Naive thymus-derived CD4-positive, alpha-beta T cell (primary cell): Measurements from ENCODE around the gene RAP1A. TPM values are rescaled to one million over a fixed set of nuclear protein-coding genes. Genes with fewer than 3 reads are reported as not detected.

ENCODE experiments used
- ATAC-seq: fragments of 150-1000 bp; cut with Tn5 transposase; 2 replicates; pipeline ENCODE4 v1.10.0; 2021; ENCODE audit warnings: mild to moderate bottlenecking, moderate library complexity
- CTCF ChIA-PET: fragments of 350-600 bp; sonication (Branson Sonifier 250); formaldehyde crosslinking; loops from one replicate; lab custom pipeline; 2021; ENCODE audit warnings: antibody characterized with exemption; lab: Charles Lee
- POLR2A ChIA-PET: fragments of 350-600 bp; sonication (Branson Sonifier 250); formaldehyde crosslinking; loops from one replicate; lab custom pipeline; 2021; ENCODE audit warnings: antibody characterized with exemption, inconsistent platforms; lab: Charles Lee
- DNase-seq, 9 donors: peaks; one replicate each; pipeline versions ENCODE4 v3.0.0 to v3.0.0-alpha.2; 2020 to 2022; ENCODE audit warnings: mixed read lengths in 1 of 9
- H3K27ac ChIP-seq: one replicate; pipeline ENCODE4 v1.7.0; 2013; ENCODE audit warnings: mild to moderate bottlenecking, low read depth, low read length, moderate library complexity
- H3K27me3 ChIP-seq, 2 donors: one replicate each; pipeline ENCODE4 v1.7.0; 2013; ENCODE audit warnings: low read length in 2 of 2, mild to moderate bottlenecking in 2 of 2, moderate library complexity in 2 of 2; ENCODE audit not compliant: control insufficient read depth in 2 of 2, insufficient read depth in 2 of 2
- H3K36me3 ChIP-seq, 3 experiments: 1 replicate in 2 of 3; 2 replicates in 1 of 3; pipeline ENCODE4 v1.7.0; 2013; ENCODE audit warnings: low read length in 3 of 3, mild to moderate bottlenecking in 3 of 3, moderate library complexity in 1 of 3; ENCODE audit not compliant: insufficient read depth in 3 of 3, control insufficient read depth in 2 of 3
- H3K4me1 ChIP-seq, 2 donors: one replicate each; pipeline ENCODE4 v1.7.0; 2013; ENCODE audit warnings: low read length in 2 of 2, mild to moderate bottlenecking in 2 of 2, moderate library complexity in 1 of 2; ENCODE audit not compliant: control insufficient read depth in 2 of 2, insufficient read depth in 2 of 2
- H3K4me3 ChIP-seq: 2 replicates; pipeline ENCODE4 v1.7.0; 2013; ENCODE audit warnings: mild to moderate bottlenecking, low read length
- H3K9me3 ChIP-seq, 3 experiments: 1 replicate in 2 of 3; 2 replicates in 1 of 3; pipeline ENCODE4 v1.7.0; 2013; ENCODE audit warnings: low read length in 3 of 3; ENCODE audit not compliant: control insufficient read depth in 2 of 3
- H3K27ac Mint-ChIP-seq, 9 donors: one replicate each; pipeline ENCODE4 v1.8.0; 2020 to 2022; ENCODE audit warnings: mixed read lengths in 9 of 9, mild to moderate bottlenecking in 8 of 9, moderate library complexity in 5 of 9, inconsistent platforms in 2 of 9
- H3K27me3 Mint-ChIP-seq, 5 donors: one replicate each; pipeline ENCODE4 v1.8.0; 2021 to 2022; ENCODE audit warnings: mixed read lengths in 5 of 5, mild to moderate bottlenecking in 1 of 5
- H3K36me3 Mint-ChIP-seq, 5 donors: one replicate each; pipeline ENCODE4 v1.8.0; 2020 to 2022; ENCODE audit warnings: mixed read lengths in 5 of 5, mild to moderate bottlenecking in 3 of 5, inconsistent platforms in 1 of 5
- H3K4me1 Mint-ChIP-seq, 7 donors: one replicate each; pipeline ENCODE4 v1.8.0; 2020 to 2022; ENCODE audit warnings: mixed read lengths in 7 of 7, mild to moderate bottlenecking in 3 of 7, inconsistent platforms in 1 of 7
- H3K4me3 Mint-ChIP-seq, 10 donors: one replicate each; pipeline ENCODE4 v1.8.0; 2020 to 2022; ENCODE audit warnings: mild to moderate bottlenecking in 10 of 10, mixed read lengths in 10 of 10, moderate library complexity in 6 of 10, inconsistent platforms in 2 of 10
- H3K9me3 Mint-ChIP-seq, 11 donors: one replicate each; pipeline ENCODE4 v1.8.0; 2020 to 2022; ENCODE audit warnings: mixed read lengths in 11 of 11, mild to moderate bottlenecking in 4 of 11, inconsistent platforms in 1 of 11, moderate library complexity in 1 of 11
- intact Hi-C, 2 donors: fragments of 100-400 bp; cut with micrococcal nuclease; formaldehyde crosslinking; loops; one replicate each; pipeline ENCODE4 v1.15.1; 2023
- polyA plus RNA-seq, 2 donors: library from polyadenylated mRNA; unstranded; fragments of 300-500 nt; fragmentation: Illumina TruSeq; gene quantifications; one replicate each; pipeline ENCODE4 v1.2.3, GENCODE V29; 2021
- total RNA-seq, 6 experiments: library from RNA in 5 of 6; stranded (reverse) in 5 of 6; gene quantifications; 1 replicate in 5 of 6; 2 replicates in 1 of 6; pipeline ENCODE4 v1.2.3 and lab custom pipeline; 2021 to 2026

Gene RAP1A
- total and polyA plus RNA-seq, 7 experiments from 2014 or later: 37.6 to 183 (median 100) TPM

DNA sequence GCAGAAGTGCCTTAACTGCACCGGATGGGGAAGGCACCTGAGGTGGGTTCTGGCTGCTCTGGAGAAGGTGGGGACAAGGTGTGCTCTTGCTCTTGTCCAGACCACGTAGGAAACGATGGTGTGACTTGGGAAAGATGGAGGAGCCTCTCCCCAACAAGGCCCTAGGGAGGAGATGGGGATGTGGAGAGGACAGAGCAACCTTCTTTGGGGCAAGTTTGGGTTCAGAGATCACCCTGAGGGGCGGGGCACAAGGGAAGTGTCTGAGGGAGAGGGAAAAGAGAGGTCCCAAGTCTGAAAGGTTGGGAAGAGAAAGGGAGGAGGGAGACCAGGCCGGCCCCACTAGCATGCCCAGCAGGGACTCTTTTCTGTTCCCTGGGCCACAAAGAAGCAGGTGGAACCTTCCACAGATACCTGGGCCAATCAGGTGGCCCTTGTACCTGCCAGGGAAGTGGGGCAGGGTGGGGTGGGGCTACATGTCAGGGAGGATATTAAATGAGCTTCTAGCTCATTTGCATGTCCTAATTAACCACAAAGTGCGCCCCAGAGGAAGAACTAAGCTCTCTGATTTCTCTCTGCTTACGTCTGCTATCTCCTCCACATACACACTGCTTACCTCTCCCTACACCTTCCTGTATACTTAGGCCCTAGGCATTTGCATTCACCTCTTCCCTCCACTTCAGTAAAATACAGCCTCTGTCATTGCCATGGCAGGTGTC, 103.7 kb downstream of the RAP1A start:
- H3K36me3 ChIP-seq: no peaks in the 10 kb centered on the region
- Mint-ChIP-seq H3K27ac (peak overlapping the region in 8 of 9 donors; percentile 21 to 67 (median 48)), H3K9me3 (no peaks in the 10 kb centered on the region), H3K27me3 (no peaks in the 10 kb centered on the region), H3K36me3 (no peaks in the 10 kb centered on the region), H3K4me3 (no peak overlapping the region), H3K4me1 (peaks cover 9 to 31% (median 19%) of the 10 kb centered on the region in 7 donors)
- no peak overlapping the region for H3K4me3 ChIP-seq
- POLR2A ChIA-PET: no interaction called here
- CTCF ChIA-PET: interaction anchor here (0.6 to 1.5 kb wide), 2 partner anchors 8 to 26 kb away, joined by 3 to 4 read pairs; no protein-coding TSS in a partner anchor
- DNase-seq (peak in 7 of 9 donors; percentile 14 to 52 (median 28)), ATAC-seq (peak; percentile 81)
- H3K9me3 ChIP-seq: no peaks in the 10 kb centered on the region
- H3K4me1 ChIP-seq: peaks cover 0 to 8% of the 10 kb centered on the region in 2 donors
- H3K27me3 ChIP-seq: no peaks in the 10 kb centered on the region
- peak overlapping the region; percentile 1 for H3K27ac ChIP-seq
- intact Hi-C loops: no loop called here

DNA sequence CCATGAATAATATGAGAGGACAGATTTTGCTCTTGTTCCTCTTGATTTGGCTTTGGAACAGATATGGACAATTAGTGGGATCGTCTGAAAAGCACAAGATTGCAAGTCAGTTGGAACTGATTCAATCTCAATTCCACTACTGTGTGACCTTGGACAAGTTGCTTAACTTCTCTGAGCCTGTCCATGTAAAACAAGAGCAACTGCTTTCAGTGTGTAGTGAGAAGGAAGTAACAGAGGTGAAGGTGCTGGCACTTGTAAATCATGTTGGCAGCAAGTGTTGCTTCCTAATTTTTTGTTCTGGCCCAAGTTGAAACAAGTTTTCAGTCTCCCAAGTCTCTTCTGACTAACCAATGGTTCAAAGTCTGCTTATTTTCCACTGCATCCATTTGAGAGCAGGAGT, 104.3 kb downstream of the RAP1A start:
- peak overlapping the region in 7 of 9 donors; percentile 13 to 63 (median 28) for H3K27ac Mint-ChIP-seq

DNA sequence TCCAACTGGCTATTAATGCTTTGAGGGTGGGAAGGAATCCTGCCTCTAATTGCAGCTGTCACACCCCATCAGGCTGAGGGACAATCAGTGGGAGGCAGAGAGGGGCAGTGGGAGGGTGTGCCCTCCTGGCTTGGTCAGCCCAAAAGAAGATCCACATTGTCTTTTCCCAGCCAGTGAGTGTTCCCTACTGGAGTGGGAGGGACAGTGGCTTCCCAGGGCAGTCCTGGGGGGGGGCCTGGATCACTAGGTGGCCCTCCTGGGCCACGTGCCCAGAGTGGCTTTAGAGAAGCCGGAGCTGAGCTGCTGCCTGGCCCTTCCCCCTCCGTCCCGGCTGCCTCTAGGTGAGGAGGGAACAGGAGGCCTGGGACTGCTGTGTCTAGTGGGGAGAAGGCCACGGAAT, 105.6 kb downstream of the RAP1A start:
- no peaks in the 10 kb centered on the region for H3K36me3 ChIP-seq
- ATAC-seq: no peak
- H3K4me1 ChIP-seq: peaks cover 0 to 8% of the 10 kb centered on the region in 2 donors
- Mint-ChIP-seq H3K9me3 (no peaks in the 10 kb centered on the region), H3K4me1 (peaks cover 6 to 29% (median 19%) of the 10 kb centered on the region in 7 donors), H3K27ac (peak overlapping the region in 2 of 9 donors; percentile 17 to 46), H3K4me3 (no peak overlapping the region), H3K36me3 (no peaks in the 10 kb centered on the region), H3K27me3 (no peaks in the 10 kb centered on the region)
- no peaks in the 10 kb centered on the region for H3K9me3 ChIP-seq
- CTCF ChIA-PET: interaction anchor here (0.5 kb wide), 1 partner anchor 695 kb away, joined by 5 read pairs; no protein-coding TSS in a partner anchor
- no peaks in the 10 kb centered on the region for H3K27me3 ChIP-seq
- H3K4me3 ChIP-seq: no peak overlapping the region
- POLR2A ChIA-PET: interaction anchor here (0.6 kb wide), 1 partner anchor 17 kb away, joined by 4 read pairs; no protein-coding TSS in a partner anchor
- H3K27ac ChIP-seq: no peak overlapping the region
- intact Hi-C loops: no loop called here
- DNase-seq: peak in 1 of 9 donors; percentile 14

More for the DNA sequence above, 104.3 kb downstream of the RAP1A start:
- Histone ChIP-seq H3K4me3 (no peak overlapping the region), H3K27me3 (no peaks in the 10 kb centered on the region), H3K4me1 (peaks cover 0 to 8% of the 10 kb centered on the region in 2 donors), H3K36me3 (no peaks in the 10 kb centered on the region), H3K9me3 (no peaks in the 10 kb centered on the region), H3K27ac (peak overlapping the region; percentile 1)
- no peak for ATAC-seq
- intact Hi-C loops: no loop called here
- Mint-ChIP-seq H3K4me3 (no peak overlapping the region), H3K9me3 (no peaks in the 10 kb centered on the region), H3K36me3 (no peaks in the 10 kb centered on the region), H3K4me1 (peaks cover 9 to 31% (median 19%) of the 10 kb centered on the region in 7 donors), H3K27me3 (no peaks in the 10 kb centered on the region)
- no peak for DNase-seq
- POLR2A ChIA-PET: no interaction called here
- CTCF ChIA-PET: interaction anchor here (1.5 kb wide), 1 partner anchor 9 kb away, joined by 4 read pairs; no protein-coding TSS in a partner anchor

DNA sequence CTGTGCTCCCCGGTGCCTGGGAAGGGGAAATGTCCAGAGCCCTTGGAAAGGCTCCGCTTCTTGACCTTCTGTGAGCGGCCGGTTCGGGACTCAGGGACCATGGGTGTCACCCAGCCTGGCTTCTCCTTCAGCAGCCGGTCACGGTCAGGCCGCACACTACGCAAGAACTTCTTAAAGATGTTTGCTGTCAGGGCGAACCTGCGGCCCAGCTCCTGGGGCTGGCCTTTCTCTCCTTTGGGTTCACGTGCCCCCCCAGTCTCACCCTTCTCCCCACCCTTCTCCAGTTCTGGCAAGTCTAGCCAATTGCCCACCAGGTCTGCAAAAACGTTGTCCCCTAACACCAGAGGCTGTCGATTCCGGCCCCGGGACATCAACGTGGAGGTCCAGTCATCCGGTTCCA, 107.5 kb downstream of the RAP1A start:
- Histone ChIP-seq H3K36me3 (no peaks in the 10 kb centered on the region), H3K9me3 (no peaks in the 10 kb centered on the region), H3K27ac (no peak overlapping the region), H3K4me1 (peaks cover 0 to 8% of the 10 kb centered on the region in 2 donors), H3K4me3 (no peak overlapping the region), H3K27me3 (no peaks in the 10 kb centered on the region)
- ChIA-PET CTCF (no interaction called here), POLR2A (no interaction called here)
- peak in 1 of 9 donors; percentile 8 for DNase-seq
- no peaks in the 10 kb centered on the region for H3K9me3 Mint-ChIP-seq
- ATAC-seq: no peak
- peak overlapping the region in 1 of 9 donors; percentile 52 for H3K27ac Mint-ChIP-seq
- peaks cover 4 to 21% (median 17%) of the 10 kb centered on the region in 7 donors for H3K4me1 Mint-ChIP-seq
- peaks cover 0 to 4% (median 0%) of the 10 kb centered on the region in 5 donors for H3K27me3 Mint-ChIP-seq
- H3K36me3 Mint-ChIP-seq: no peaks in the 10 kb centered on the region
- no peak overlapping the region for H3K4me3 Mint-ChIP-seq
- intact Hi-C loops: no loop called here

DNA sequence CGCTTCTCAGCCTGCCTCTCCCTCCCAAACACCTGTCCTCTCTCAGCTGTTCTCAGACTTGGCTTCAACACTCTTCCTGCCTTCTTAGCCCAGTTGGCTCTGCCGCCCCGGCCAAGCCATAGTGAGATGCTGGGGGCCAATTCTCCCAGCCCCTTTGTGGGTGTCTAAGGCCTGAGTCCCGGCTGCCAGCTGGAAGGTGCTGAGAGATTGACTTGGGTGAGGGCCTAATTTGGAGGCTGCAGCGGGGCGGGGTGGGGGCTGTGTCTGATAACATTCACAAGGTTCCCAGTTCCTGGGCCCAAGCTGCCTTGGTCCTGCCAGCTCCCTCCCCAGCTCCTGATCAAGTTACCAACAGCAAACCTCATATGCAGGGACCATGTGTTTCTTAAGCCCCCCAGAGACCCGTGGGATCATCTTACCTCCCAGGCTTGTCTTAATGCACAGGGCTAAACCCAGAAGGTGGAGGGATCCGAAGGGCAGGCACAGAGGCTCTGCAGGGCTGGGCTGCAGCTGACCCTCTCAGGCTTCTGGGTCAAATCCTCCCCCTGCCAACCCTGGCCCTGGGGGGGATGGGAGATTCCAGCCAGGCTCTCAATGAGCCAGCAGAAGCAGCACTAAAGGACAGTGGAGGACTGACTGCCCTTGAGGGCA, 109.8 kb downstream of the RAP1A start:
- DNase-seq (peak in 1 of 9 donors; percentile 15), ATAC-seq (no peak)
- H3K27ac Mint-ChIP-seq: no peak overlapping the region
- peaks cover 0 to 4% (median 0%) of the 10 kb centered on the region in 5 donors for H3K27me3 Mint-ChIP-seq
- H3K4me1 Mint-ChIP-seq: peaks cover 0 to 10% (median 2%) of the 10 kb centered on the region in 7 donors
- H3K9me3 ChIP-seq: no peaks in the 10 kb centered on the region
- H3K36me3 Mint-ChIP-seq: no peaks in the 10 kb centered on the region
- no peak overlapping the region for H3K27ac ChIP-seq
- H3K4me3 ChIP-seq: no peak overlapping the region
- ChIA-PET CTCF (no interaction called here), POLR2A (interaction anchor here (1.7 kb wide), 1 partner anchor 9 kb away, joined by 6 read pairs; the partner anchor contains the start of gene INKA2)
- no peaks in the 10 kb centered on the region for H3K27me3 ChIP-seq
- H3K4me3 Mint-ChIP-seq: no peak overlapping the region
- no peaks in the 10 kb centered on the region for H3K9me3 Mint-ChIP-seq
- no peaks in the 10 kb centered on the region for H3K36me3 ChIP-seq
- H3K4me1 ChIP-seq: no peaks in the 10 kb centered on the region
- intact Hi-C loops: no loop called here

DNA sequence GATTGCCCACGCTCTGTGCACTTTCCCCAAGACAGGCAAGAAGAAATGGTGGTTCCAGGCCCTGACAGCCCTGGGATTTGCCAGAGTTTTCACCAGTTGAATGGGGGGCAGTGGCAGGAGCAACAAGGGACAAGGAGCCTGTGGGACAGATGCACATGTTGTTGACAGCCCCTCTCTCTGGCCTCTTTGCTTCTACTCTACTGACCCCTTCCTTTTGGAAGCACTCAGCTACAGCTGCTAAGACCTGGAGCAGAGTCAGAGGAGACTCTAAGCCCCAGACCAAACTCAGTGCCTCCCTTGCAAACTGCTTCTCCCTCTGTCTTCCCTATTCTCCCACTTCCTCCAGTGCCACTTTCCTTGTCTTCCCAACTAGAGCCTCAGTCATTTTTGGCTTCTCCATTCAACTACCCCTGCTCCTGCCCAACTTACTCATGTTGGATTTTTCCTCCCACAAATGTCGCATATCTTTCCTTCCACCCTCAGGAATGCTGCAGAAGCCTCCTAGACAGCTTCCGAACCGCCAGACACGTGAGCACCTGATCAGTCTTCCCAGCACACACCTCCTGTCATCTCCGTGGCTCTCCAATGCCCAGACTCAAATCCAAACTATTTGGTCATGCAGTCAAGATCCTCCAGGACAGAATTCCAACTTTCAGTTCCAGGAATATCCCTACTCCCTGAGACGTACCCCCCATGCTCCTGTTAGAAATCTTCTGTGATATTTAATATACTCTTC, 110.5 kb downstream of the RAP1A start:
- no peak overlapping the region for H3K27ac ChIP-seq
- ATAC-seq (no peak), DNase-seq (peak in 1 of 9 donors; percentile 6)
- no peaks in the 10 kb centered on the region for H3K4me1 ChIP-seq
- ChIA-PET CTCF (no interaction called here), POLR2A (interaction anchor here (1.7 kb wide), 1 partner anchor 9 kb away, joined by 6 read pairs; the partner anchor contains the start of gene INKA2)
- Mint-ChIP-seq H3K27ac (peak overlapping the region in 1 of 9 donors; percentile 21), H3K9me3 (no peaks in the 10 kb centered on the region), H3K36me3 (no peaks in the 10 kb centered on the region), H3K4me3 (no peak overlapping the region), H3K4me1 (peaks cover 0 to 10% (median 0%) of the 10 kb centered on the region in 7 donors), H3K27me3 (peaks cover 0 to 4% (median 0%) of the 10 kb centered on the region in 5 donors)
- no peaks in the 10 kb centered on the region for H3K27me3 ChIP-seq
- intact Hi-C loops: no loop called here
- no peaks in the 10 kb centered on the region for H3K36me3 ChIP-seq
- H3K4me3 ChIP-seq: no peak overlapping the region
- H3K9me3 ChIP-seq: no peaks in the 10 kb centered on the region
